HepG2 (cell line): Measurements from ENCODE around the gene FXR2. TPM values are rescaled to one million over a fixed set of nuclear protein-coding genes. Genes with fewer than 3 reads are reported as not detected.

ENCODE experiments used
- ATAC-seq: fragments of 200-7000 bp; cut with Tn5 transposase; 3 replicates; pipeline ENCODE4 v1.9.1; 2020; ENCODE audit warnings: mild to moderate bottlenecking, moderate library complexity
- BruUV-seq: library from RNA; stranded (reverse); fragments of 400-500 nt; replicated peaks from 2 replicates; lab custom pipeline; 2021; lab: Mats Ljungman, UMichigan
- CTCF ChIA-PET: fragments of 300-600 bp; formaldehyde crosslinking; extraction: SDS; loops from one replicate; lab custom pipeline; 2021; ENCODE audit warnings: low total read pairs, inconsistent platforms, low intra/inter-chr PET ratio; lab: Yijun Ruan, JAX
- POLR2A ChIA-PET: fragments of 350-600 bp; sonication (Branson Sonifier 250); formaldehyde crosslinking; loops from one replicate; lab custom pipeline; 2020; ENCODE audit warnings: antibody characterized with exemption, inconsistent platforms; lab: Yijun Ruan, JAX
- DNase-seq: peaks from one replicate; pipeline ENCODE4 v3.0.0-alpha.2; 2015; ENCODE audit warnings: low spot score
- FAIRE-seq: peaks from 3 replicates; lab custom pipeline; 2011; peaks lifted over from hg19 to GRCh38; lab: Jason Lieb, UNC
- H2AFZ ChIP-seq: one replicate; pipeline ENCODE4 v1.6.1; 2011; ENCODE audit warnings: low read length, inconsistent platforms
- H3K27ac ChIP-seq: fragments of 300-600 bp; 3 replicates; pipeline ENCODE4 v1.8.0; 2011; ENCODE audit warnings: mixed run types, mild to moderate bottlenecking, mixed read lengths, low read length, inconsistent platforms; ENCODE audit not compliant: insufficient read depth; ENCODE audit errors: extremely low read length
- H3K27me3 ChIP-seq, 2 experiments: fragments of 200-600 bp in 1 of 2; 2 replicates in 1 of 2; 3 replicates in 1 of 2; pipeline versions ENCODE4 v1.6.0 to v1.8.0; 2011; ENCODE audit warnings: low read length in 2 of 2, mild to moderate bottlenecking in 2 of 2, moderate library complexity in 2 of 2, inconsistent platforms in 1 of 2; ENCODE audit not compliant: insufficient read depth in 2 of 2, control insufficient read depth in 1 of 2
- H3K36me3 ChIP-seq, 2 experiments: fragments of 200-600 bp in 1 of 2; replicated peaks in 1 of 2; 2 replicates in 1 of 2; 3 replicates in 1 of 2; pipeline versions ENCODE4 v1.5.1 to v1.8.0; 2011; ENCODE audit warnings: low read length in 2 of 2, inconsistent platforms in 1 of 2; ENCODE audit not compliant: insufficient read depth in 2 of 2, control insufficient read depth in 1 of 2
- H3K4me1 ChIP-seq: 2 replicates; pipeline ENCODE4 v1.5.1; 2012; ENCODE audit warnings: low read length, inconsistent platforms; ENCODE audit not compliant: insufficient read depth
- H3K4me2 ChIP-seq: 2 replicates; pipeline ENCODE4 v1.6.0; 2011; ENCODE audit warnings: low read depth, low read length, inconsistent platforms
- H3K4me3 ChIP-seq, 3 experiments: fragments of 200-600 bp in 1 of 3; sonication (generic), shearing (Covaris generic) in 1 of 3; replicated peaks in 1 of 3; 2 replicates each; pipeline ENCODE4 v1.5.1; 2011 to 2016; ENCODE audit warnings: low read length in 3 of 3, inconsistent platforms in 2 of 3, low read depth in 2 of 3, mild to moderate bottlenecking in 2 of 3, control low read depth in 1 of 3, mixed read lengths in 1 of 3; ENCODE audit not compliant: insufficient read depth in 1 of 3
- H3K79me2 ChIP-seq: one replicate; pipeline ENCODE4 v1.6.1; 2011; ENCODE audit warnings: low read length, inconsistent platforms; ENCODE audit not compliant: insufficient read depth
- H3K9ac ChIP-seq: 2 replicates; pipeline ENCODE4 v1.6.0; 2011; ENCODE audit warnings: mild to moderate bottlenecking, low read depth, low read length, inconsistent platforms; ENCODE audit not compliant: insufficient read depth
- H3K9me3 ChIP-seq: 2 replicates; pipeline ENCODE4 v1.5.1; 2012; ENCODE audit warnings: mild to moderate bottlenecking, low read length
- H4K20me1 ChIP-seq: 2 replicates; pipeline ENCODE4 v1.6.0; 2011; ENCODE audit warnings: inconsistent platforms, mild to moderate bottlenecking, low read length, moderate library complexity; ENCODE audit not compliant: insufficient read depth
- ATF1 ChIP-seq: IDR thresholded peaks from 2 replicates; pipeline ENCODE4 v1.6.1; 2016; ENCODE audit warnings: mild to moderate bottlenecking, control low read depth
- DPF2 ChIP-seq: sonication (generic); formaldehyde crosslinking; IDR thresholded peaks from 2 replicates; pipeline ENCODE4 v1.4.0; 2020; ENCODE audit warnings: mild to moderate bottlenecking, low read depth, missing genetic modification reagents, borderline replicate concordance
- GFI1 ChIP-seq: sonication (generic); formaldehyde crosslinking; IDR thresholded peaks from 2 replicates; pipeline ENCODE4 v1.5.0; 2020; ENCODE audit warnings: missing genetic modification reagents, mild to moderate bottlenecking, borderline replicate concordance
- MAZ ChIP-seq, 2 experiments: sonication (generic) in 1 of 2; formaldehyde crosslinking in 1 of 2; IDR thresholded peaks; 2 replicates each; pipeline versions ENCODE4 v1.5.0 to v1.6.1; 2012 to 2020; ENCODE audit warnings: low read depth in 2 of 2, mild to moderate bottlenecking in 2 of 2, borderline replicate concordance in 1 of 2, improper control_type of control experiment in 1 of 2, low read length in 1 of 2, missing genetic modification reagents in 1 of 2, moderate library complexity in 1 of 2
- RBFOX2 ChIP-seq: fragments of 200-400 bp; formaldehyde crosslinking; IDR thresholded peaks from 2 replicates; pipeline ENCODE4 v1.6.1; 2017; ENCODE audit warnings: low read depth, mild to moderate bottlenecking, low read length
- SUZ12 ChIP-seq: fragments of 150-350 bp; IDR thresholded peaks from 2 replicates; pipeline ENCODE4 v1.6.1; 2014; ENCODE audit warnings: low read depth, low read length
- ZNF101 ChIP-seq: sonication (generic); formaldehyde crosslinking; IDR thresholded peaks from 2 replicates; pipeline ENCODE4 v1.4.0; 2020; ENCODE audit warnings: mild to moderate bottlenecking, low read depth, missing genetic modification reagents, borderline replicate concordance
- ZNF20 ChIP-seq: sonication (generic); formaldehyde crosslinking; IDR thresholded peaks from 2 replicates; pipeline ENCODE4 v1.4.0; 2020; ENCODE audit warnings: mild to moderate bottlenecking, moderate library complexity, missing genetic modification reagents
- ZNF205 ChIP-seq: IDR thresholded peaks from 2 replicates; pipeline ENCODE4 v1.6.1; 2018; ENCODE audit warnings: missing biosample characterization, missing genetic modification reagents
- ZNF614 ChIP-seq: IDR thresholded peaks from 2 replicates; pipeline ENCODE4 v1.6.1; 2018; ENCODE audit warnings: missing biosample characterization, missing genetic modification reagents, inconsistent platforms, borderline replicate concordance
- ZNF792 ChIP-seq: IDR thresholded peaks from 2 replicates; pipeline ENCODE4 v1.6.1; 2016
- ZNF850 ChIP-seq: sonication (generic); formaldehyde crosslinking; conservative IDR thresholded peaks from 2 replicates; pipeline ENCODE4 v1.9.0; 2021; ENCODE audit warnings: mild to moderate bottlenecking, missing genetic modification reagents
- ZSCAN9 ChIP-seq: IDR thresholded peaks from 2 replicates; pipeline ENCODE4 v1.6.1; 2016; ENCODE audit warnings: borderline replicate concordance
- WGBS: methylation state at CpG from one replicate; pipeline ENCODE4 v1.1.6; 2017; ENCODE audit warnings: low lambda C conversion rate; 5-methylcytosine and 5-hydroxymethylcytosine counted together
- in situ Hi-C: cut with HindIII; loops from 2 replicates; pipeline ENCODE4 v1.10.0; 2017; ENCODE audit warnings: low pct_unique_long_range_greater_than_20kb; ENCODE audit not compliant: extremely low pct_ligation_motif_present
- intact Hi-C: fragments of 100-400 bp; cut with micrococcal nuclease; formaldehyde crosslinking; loops from one replicate; pipeline ENCODE4 v1.10.0; 2022; ENCODE audit not compliant: unreplicated experiment
- polyA plus RNA-seq, 8 experiments: library from polyadenylated mRNA; depleted of rRNA in 3 of 8; stranded (reverse) in 7 of 8; unstranded in 1 of 8; fragments of >200 nt; fragmentation: Illumina TruSeq in 4 of 8; extraction: Trizol in 4 of 8; gene quantifications; 2 replicates each; pipeline versions ENCODE4 v1.2.1 to v1.2.3, GENCODE V29; 2011 to 2016; ENCODE audit warnings: low read depth in 4 of 8, missing spikeins in 1 of 8, mixed read lengths in 1 of 8; ENCODE audit not compliant: insufficient read depth in 1 of 8
- total RNA-seq, 5 experiments: library from RNA; depleted of rRNA; stranded (reverse); fragments of >200 nt; fragmentation: Illumina TruSeq; extraction: Trizol; gene quantifications; 2 replicates each; pipeline ENCODE4 v1.2.3, GENCODE V29; 2016; ENCODE audit warnings: low read depth in 1 of 5
- TF ChIP-seq, protein P1 (sequence below): IDR thresholded peaks from 2 replicates; pipeline ENCODE4 v1.6.1; 2016; ENCODE audit warnings: mild to moderate bottlenecking, missing biosample characterization, missing genetic modification reagents
- TF ChIP-seq, protein P2 (sequence below): sonication (generic); formaldehyde crosslinking; IDR thresholded peaks from 2 replicates; pipeline ENCODE4 v1.4.0; 2020; ENCODE audit warnings: missing genetic modification reagents
- TF ChIP-seq, protein P3 (sequence below): IDR thresholded peaks from 2 replicates; pipeline ENCODE4 v1.6.1; 2016; ENCODE audit warnings: missing compliant biosample characterization, missing genetic modification reagents, borderline replicate concordance
- TF ChIP-seq, protein P4 (sequence below): sonication (generic); formaldehyde crosslinking; IDR thresholded peaks from 2 replicates; pipeline ENCODE4 v1.4.0; 2020; ENCODE audit warnings: missing genetic modification reagents, low read depth, mild to moderate bottlenecking, borderline replicate concordance

The FXR2 gene
- total and polyA plus RNA-seq, 2 of the 13 experiments (the other 11 are each of a cell fraction or from before 2014, with no cell fraction given), result 20.9 to 24.4 TPM

- Histone ChIP-seq H3K27me3 (no peaks in the 10 kb centered on the region; a peak in 1 of 5 replicates), H3K36me3 (no peaks in the 10 kb centered on the region; a peak in 1 of 5 replicates), H4K20me1 (no peaks in the 10 kb centered on the region), H3K27ac (peak overlapping the region; percentile 55), H3K9ac (peak overlapping the region; percentile 67), H3K4me2 (peak overlapping the region; percentile 91), H3K79me2 (peaks cover 9% of the 10 kb centered on the region), H3K4me3 (peak overlapping the region; percentile 51 to 92 (median 58)), H3K9me3 (no peaks in the 10 kb centered on the region), H2AFZ (no peak overlapping the region), H3K4me1 (peaks cover 51% of the 10 kb centered on the region)
- 4% methylated on average over 11 of the region's 21 CpGs for WGBS
- ATAC-seq, result peak; percentile 39
- no TSS peak for BruUV-seq
- intact Hi-C loops (no loop called here), in situ Hi-C loops (loop anchor here (5.0 kb wide), 1 partner anchor 46 kb away; no protein-coding TSS in a partner anchor)
- peak; percentile 52 for DNase-seq
- CTCF ChIA-PET, result no interaction called here
- peak; percentile 67 for FAIRE-seq
- POLR2A ChIA-PET, result interaction anchor here (0.8 to 4.8 kb wide), 10 partner anchors 10 to 276 kb away, joined by 3 to 33 read pairs (median 4); partner anchors contain the start of genes MPDU1, TMEM256, TNFSF12 and TP53
- 0 out of 2 replicates have a peak, but pooled peaks have one; percentile 12 for TF ChIP-seq ATF1
- no peak for TF ChIP-seq ZNF850 (CRISPR knock-in tag)
- TF ChIP-seq, protein P1, sequence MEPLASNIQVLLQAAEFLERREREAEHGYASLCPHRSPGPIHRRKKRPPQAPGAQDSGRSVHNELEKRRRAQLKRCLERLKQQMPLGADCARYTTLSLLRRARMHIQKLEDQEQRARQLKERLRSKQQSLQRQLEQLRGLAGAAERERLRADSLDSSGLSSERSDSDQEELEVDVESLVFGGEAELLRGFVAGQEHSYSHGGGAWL (CRISPR knock-in tag), result 0 out of 2 replicates have a peak, but pooled peaks have one; percentile 30
- TF ChIP-seq, protein P2, sequence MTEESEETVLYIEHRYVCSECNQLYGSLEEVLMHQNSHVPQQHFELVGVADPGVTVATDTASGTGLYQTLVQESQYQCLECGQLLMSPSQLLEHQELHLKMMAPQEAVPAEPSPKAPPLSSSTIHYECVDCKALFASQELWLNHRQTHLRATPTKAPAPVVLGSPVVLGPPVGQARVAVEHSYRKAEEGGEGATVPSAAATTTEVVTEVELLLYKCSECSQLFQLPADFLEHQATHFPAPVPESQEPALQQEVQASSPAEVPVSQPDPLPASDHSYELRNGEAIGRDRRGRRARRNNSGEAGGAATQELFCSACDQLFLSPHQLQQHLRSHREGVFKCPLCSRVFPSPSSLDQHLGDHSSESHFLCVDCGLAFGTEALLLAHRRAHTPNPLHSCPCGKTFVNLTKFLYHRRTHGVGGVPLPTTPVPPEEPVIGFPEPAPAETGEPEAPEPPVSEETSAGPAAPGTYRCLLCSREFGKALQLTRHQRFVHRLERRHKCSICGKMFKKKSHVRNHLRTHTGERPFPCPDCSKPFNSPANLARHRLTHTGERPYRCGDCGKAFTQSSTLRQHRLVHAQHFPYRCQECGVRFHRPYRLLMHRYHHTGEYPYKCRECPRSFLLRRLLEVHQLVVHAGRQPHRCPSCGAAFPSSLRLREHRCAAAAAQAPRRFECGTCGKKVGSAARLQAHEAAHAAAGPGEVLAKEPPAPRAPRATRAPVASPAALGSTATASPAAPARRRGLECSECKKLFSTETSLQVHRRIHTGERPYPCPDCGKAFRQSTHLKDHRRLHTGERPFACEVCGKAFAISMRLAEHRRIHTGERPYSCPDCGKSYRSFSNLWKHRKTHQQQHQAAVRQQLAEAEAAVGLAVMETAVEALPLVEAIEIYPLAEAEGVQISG, result peak; percentile 60; the same call in 1 of the 2 replicates
- TF ChIP-seq, protein P3, sequence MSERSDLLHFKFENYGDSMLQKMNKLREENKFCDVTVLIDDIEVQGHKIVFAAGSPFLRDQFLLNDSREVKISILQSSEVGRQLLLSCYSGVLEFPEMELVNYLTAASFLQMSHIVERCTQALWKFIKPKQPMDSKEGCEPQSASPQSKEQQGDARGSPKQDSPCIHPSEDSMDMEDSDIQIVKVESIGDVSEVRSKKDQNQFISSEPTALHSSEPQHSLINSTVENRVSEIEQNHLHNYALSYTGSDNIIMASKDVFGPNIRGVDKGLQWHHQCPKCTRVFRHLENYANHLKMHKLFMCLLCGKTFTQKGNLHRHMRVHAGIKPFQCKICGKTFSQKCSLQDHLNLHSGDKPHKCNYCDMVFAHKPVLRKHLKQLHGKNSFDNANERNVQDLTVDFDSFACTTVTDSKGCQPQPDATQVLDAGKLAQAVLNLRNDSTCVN (CRISPR knock-in tag), result no peak
- 0 out of 2 replicates have a peak, but pooled peaks have one; percentile 17 for TF ChIP-seq MAZ (IDR thresholded peaks at IDR 0.05; ENCODE audit: borderline replicate concordance, low read depth, low read length)
- TF ChIP-seq MAZ (CRISPR knock-in tag; IDR thresholded peaks at IDR 0.05; ENCODE audit: low read depth), result no peak
- no peak for TF ChIP-seq ZNF101 (CRISPR knock-in tag)
- TF ChIP-seq ZSCAN9 (CRISPR knock-in tag), result 0 out of 2 replicates have a peak, but pooled peaks have one; percentile 17
- TF ChIP-seq ZNF205 (CRISPR knock-in tag), result peak; percentile 63; the same call in 1 of the 2 replicates
- no peak for TF ChIP-seq SUZ12
- 0 out of 2 replicates have a peak, but pooled peaks have one; percentile 13 for TF ChIP-seq DPF2 (CRISPR knock-in tag)
- peak; percentile 50; the same call in 1 of the 2 replicates for TF ChIP-seq ZNF792 (CRISPR knock-in tag)
- no peak for TF ChIP-seq GFI1
- peak; percentile 81; the same call in 1 of the 2 replicates for TF ChIP-seq ZNF614 (CRISPR knock-in tag)
- TF ChIP-seq ZNF20, result peak; percentile 79; the same call in 1 of the 2 replicates
- TF ChIP-seq, protein P4, sequence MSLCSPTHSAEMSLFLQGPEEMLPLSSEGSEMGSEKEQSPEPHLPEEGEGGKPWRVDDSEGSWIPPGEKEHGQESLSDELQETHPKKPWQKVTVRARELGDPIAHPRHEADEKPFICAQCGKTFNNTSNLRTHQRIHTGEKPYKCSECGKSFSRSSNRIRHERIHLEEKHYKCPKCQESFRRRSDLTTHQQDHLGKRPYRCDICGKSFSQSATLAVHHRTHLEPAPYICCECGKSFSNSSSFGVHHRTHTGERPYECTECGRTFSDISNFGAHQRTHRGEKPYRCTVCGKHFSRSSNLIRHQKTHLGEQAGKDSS (CRISPR knock-in tag), result peak; percentile 53; the same call in 1 of the 2 replicates
- peak; percentile 68 for TF ChIP-seq RBFOX2
Measured at GRCh38 chr17:7557775-7558543, 56.7 kb downstream of the FXR2 start.
